ENCODE results near the gene PROK1. TPM values are rescaled to one million over a fixed set of nuclear protein-coding genes. Genes with fewer than 3 reads are reported as not detected.

The PROK1 gene
- total and polyA plus RNA-seq, 5 experiments from 2014 or later = not detected

GRCh38 chr1:110420023-110420662, 30.8 kb upstream of the PROK1 start:
- ATAC-seq (no peak), DNase-seq (no peak)
- no peaks in the 10 kb centered on the region for H3K9me3 Mint-ChIP-seq
- no peak overlapping the region for H3K4me3 Mint-ChIP-seq
- no peaks in the 10 kb centered on the region for H3K36me3 Mint-ChIP-seq
- POLR2A ChIA-PET = no interaction called here
- H3K4me1 Mint-ChIP-seq = no peaks in the 10 kb centered on the region
- no peak overlapping the region for H3K27ac Mint-ChIP-seq
- peaks cover 0 to 5% (median 3%) of the 10 kb centered on the region in 5 donors for H3K27me3 Mint-ChIP-seq

GRCh38 chr1:110420874-110421793, 29.8 kb upstream of the PROK1 start:
- no peaks in the 10 kb centered on the region for H3K4me1 Mint-ChIP-seq
- no peak overlapping the region for H3K4me3 Mint-ChIP-seq
- ATAC-seq = no peak
- no peak for DNase-seq
- H3K27ac Mint-ChIP-seq = peak overlapping the region in 1 of 10 donors; percentile 12
- H3K9me3 Mint-ChIP-seq = no peaks in the 10 kb centered on the region
- POLR2A ChIA-PET = no interaction called here
- H3K27me3 Mint-ChIP-seq = peaks cover 0 to 5% (median 3%) of the 10 kb centered on the region in 5 donors
- no peaks in the 10 kb centered on the region for H3K36me3 Mint-ChIP-seq

GRCh38 chr1:110424699-110425611, 26.0 kb upstream of the PROK1 start:
- ATAC-seq (no peak), DNase-seq (no peak)
- POLR2A ChIA-PET = no interaction called here
- no peak overlapping the region for H3K4me3 Mint-ChIP-seq
- no peak overlapping the region for H3K27ac Mint-ChIP-seq
- H3K4me1 Mint-ChIP-seq = no peaks in the 10 kb centered on the region
- no peaks in the 10 kb centered on the region for H3K9me3 Mint-ChIP-seq
- H3K27me3 Mint-ChIP-seq = peaks cover 2 to 5% (median 4%) of the 10 kb centered on the region in 5 donors
- H3K36me3 Mint-ChIP-seq = no peaks in the 10 kb centered on the region

- Mint-ChIP-seq H3K9me3 (no peaks in the 10 kb centered on the region), H3K27me3 (peaks cover 3 to 10% (median 5%) of the 10 kb centered on the region in 5 donors), H3K4me3 (no peak overlapping the region), H3K4me1 (no peaks in the 10 kb centered on the region), H3K36me3 (no peaks in the 10 kb centered on the region), H3K27ac (no peak overlapping the region)
- POLR2A ChIA-PET = no interaction called here
- DNase-seq (no peak), ATAC-seq (no peak)
These were observed 25.3 kb upstream of the PROK1 start for GRCh38 chr1:110425612-110426152.

GRCh38 chr1:110426854-110427253, 24.1 kb upstream of the PROK1 start:
- no peak for DNase-seq
- H3K36me3 Mint-ChIP-seq = no peaks in the 10 kb centered on the region
- no peak overlapping the region for H3K27ac Mint-ChIP-seq
- no peak overlapping the region for H3K4me3 Mint-ChIP-seq
- H3K9me3 Mint-ChIP-seq = no peaks in the 10 kb centered on the region
- ATAC-seq = no peak
- peaks cover 7 to 21% (median 14%) of the 10 kb centered on the region in 5 donors for H3K27me3 Mint-ChIP-seq
- no peaks in the 10 kb centered on the region for H3K4me1 Mint-ChIP-seq
- POLR2A ChIA-PET = no interaction called here

GRCh38 chr1:110428946-110429345, 22.0 kb upstream of the PROK1 start:
- no peaks in the 10 kb centered on the region for H3K4me1 Mint-ChIP-seq
- H3K27me3 Mint-ChIP-seq = peaks cover 5 to 27% (median 16%) of the 10 kb centered on the region in 5 donors
- H3K27ac Mint-ChIP-seq = peak overlapping the region in 1 of 10 donors; percentile 33
- no peak for DNase-seq
- H3K36me3 Mint-ChIP-seq = no peaks in the 10 kb centered on the region
- POLR2A ChIA-PET = no interaction called here
- no peak overlapping the region for H3K4me3 Mint-ChIP-seq
- ATAC-seq = no peak
- no peaks in the 10 kb centered on the region for H3K9me3 Mint-ChIP-seq

GRCh38 chr1:110430366-110430765, 20.6 kb upstream of the PROK1 start:
- H3K4me1 Mint-ChIP-seq = no peaks in the 10 kb centered on the region
- DNase-seq (no peak), ATAC-seq (no peak)
- H3K27me3 Mint-ChIP-seq = peaks cover 4 to 27% (median 16%) of the 10 kb centered on the region in 5 donors
- H3K36me3 Mint-ChIP-seq = no peaks in the 10 kb centered on the region
- H3K9me3 Mint-ChIP-seq = no peaks in the 10 kb centered on the region
- H3K27ac Mint-ChIP-seq = no peak overlapping the region
- no peak overlapping the region for H3K4me3 Mint-ChIP-seq
- POLR2A ChIA-PET = no interaction called here

- POLR2A ChIA-PET = no interaction called here
- no peaks in the 10 kb centered on the region for H3K4me1 Mint-ChIP-seq
- H3K4me3 Mint-ChIP-seq = no peak overlapping the region
- H3K27me3 Mint-ChIP-seq = peaks cover 4 to 27% (median 16%) of the 10 kb centered on the region in 5 donors
- no peak for DNase-seq
- H3K9me3 Mint-ChIP-seq = no peaks in the 10 kb centered on the region
- no peaks in the 10 kb centered on the region for H3K36me3 Mint-ChIP-seq
- ATAC-seq = no peak
- no peak overlapping the region for H3K27ac Mint-ChIP-seq
These were observed 20.0 kb upstream of the PROK1 start for GRCh38 chr1:110430901-110431300.

GRCh38 chr1:110433213-110433612, 17.7 kb upstream of the PROK1 start:
- POLR2A ChIA-PET = interaction anchor here (0.5 kb wide), 1 partner anchor 37 kb away, joined by 9 read pairs; no protein-coding TSS in a partner anchor
- ATAC-seq = no peak
- Mint-ChIP-seq H3K27me3 (peaks cover 4 to 27% (median 14%) of the 10 kb centered on the region in 5 donors), H3K27ac (peak overlapping the region in 1 of 10 donors; percentile 11), H3K9me3 (no peaks in the 10 kb centered on the region), H3K36me3 (no peaks in the 10 kb centered on the region), H3K4me1 (peaks cover 0 to 3% (median 0%) of the 10 kb centered on the region in 4 donors), H3K4me3 (no peak overlapping the region)
- DNase-seq = no peak

GRCh38 chr1:110433803-110434202, 17.1 kb upstream of the PROK1 start:
- Mint-ChIP-seq H3K36me3 (no peaks in the 10 kb centered on the region), H3K4me3 (no peak overlapping the region), H3K4me1 (peaks cover 0 to 3% (median 0%) of the 10 kb centered on the region in 4 donors), H3K27ac (peak overlapping the region in 1 of 10 donors; percentile 22), H3K27me3 (peaks cover 4 to 27% (median 14%) of the 10 kb centered on the region in 5 donors), H3K9me3 (no peaks in the 10 kb centered on the region)
- DNase-seq = no peak
- no peak for ATAC-seq
- POLR2A ChIA-PET = no interaction called here

GRCh38 chr1:110434946-110435345, 16.0 kb upstream of the PROK1 start:
- H3K36me3 Mint-ChIP-seq = no peaks in the 10 kb centered on the region
- peaks cover 4 to 24% (median 12%) of the 10 kb centered on the region in 5 donors for H3K27me3 Mint-ChIP-seq
- peak overlapping the region in 1 of 10 donors; percentile 1 for H3K27ac Mint-ChIP-seq
- POLR2A ChIA-PET = no interaction called here
- H3K4me1 Mint-ChIP-seq = peaks cover 0 to 3% (median 0%) of the 10 kb centered on the region in 4 donors
- no peak for DNase-seq
- H3K9me3 Mint-ChIP-seq = no peaks in the 10 kb centered on the region
- ATAC-seq = no peak
- H3K4me3 Mint-ChIP-seq = no peak overlapping the region

- Mint-ChIP-seq H3K27me3 (peaks cover 2 to 15% (median 6%) of the 10 kb centered on the region in 5 donors), H3K27ac (no peak overlapping the region), H3K9me3 (no peaks in the 10 kb centered on the region), H3K36me3 (no peaks in the 10 kb centered on the region), H3K4me1 (peaks cover 0 to 3% (median 0%) of the 10 kb centered on the region in 4 donors), H3K4me3 (no peak overlapping the region)
- DNase-seq (no peak), ATAC-seq (no peak)
- POLR2A ChIA-PET = no interaction called here
These were observed 14.3 kb upstream of the PROK1 start for GRCh38 chr1:110436635-110437034.

Measured in naive thymus-derived CD8-positive, alpha-beta T cell (primary cell).